HG03442 (cell line): ENCODE data around the gene COQ9.
"Not testable (repeated sequence)": the region's sequence is repeated elsewhere in the genome, so short reads cannot be mapped to it uniquely, and the experiment has no call there.

Source experiments
- ATAC-seq: cut with Tn5 transposase; IDR thresholded peaks from one replicate; pipeline ENCODE4 v1.9.1; 2021; ENCODE audit warnings: mild to moderate bottlenecking, moderate library complexity; ENCODE audit not compliant: unreplicated experiment

COQ9 gene

GRCh38 chr16:57484515-57485005 is 37.3 kb downstream of the COQ9 start:
- no peak for ATAC-seq

- no peak for ATAC-seq
These were observed 38.0 kb downstream of the COQ9 start for GRCh38 chr16:57485091-57485915.

- peak; percentile 72 for ATAC-seq
These were observed 38.9 kb downstream of the COQ9 start, which contains the start of gene DOK4 for GRCh38 chr16:57485916-57486857. Gene DOK4 (minus strand): TSS chr16:57486493. CDS start chr16:57479507, 6,986 bp downstream.

- no peak for ATAC-seq
These were observed 39.9 kb downstream of the COQ9 start for GRCh38 chr16:57486858-57487834.

GRCh38 chr16:57489229-57489628 is 42.0 kb downstream of the COQ9 start:
- ATAC-seq = no peak

GRCh38 chr16:57493767-57494166 is 46.5 kb downstream of the COQ9 start:
- ATAC-seq = no peak

- no peak for ATAC-seq
These were observed 49.8 kb downstream of the COQ9 start for GRCh38 chr16:57497121-57497520.

GRCh38 chr16:57498031-57498430 is 50.8 kb downstream of the COQ9 start:
- ATAC-seq = no peak

GRCh38 chr16:57499941-57500340 is 52.7 kb downstream of the COQ9 start:
- not testable (repeated sequence) for ATAC-seq

- ATAC-seq = no peak
These were observed 53.4 kb downstream of the COQ9 start for GRCh38 chr16:57500578-57501111.

GRCh38 chr16:57501492-57501891 is 54.2 kb downstream of the COQ9 start:
- ATAC-seq = no peak

- no peak for ATAC-seq
These were observed 54.9 kb downstream of the COQ9 start for GRCh38 chr16:57502048-57502775.

- no peak for ATAC-seq
These were observed 56.1 kb downstream of the COQ9 start for GRCh38 chr16:57503366-57503765.

- no peak for ATAC-seq
These were observed 56.7 kb downstream of the COQ9 start for GRCh38 chr16:57504001-57504400.

- ATAC-seq = no peak
These were observed 57.2 kb downstream of the COQ9 start for GRCh38 chr16:57504491-57504890.

- no peak for ATAC-seq
These were observed 57.9 kb downstream of the COQ9 start for GRCh38 chr16:57505169-57505568.

- ATAC-seq = no peak
These were observed 60.1 kb downstream of the COQ9 start for GRCh38 chr16:57507136-57508034.

- no peak for ATAC-seq
These were observed 60.8 kb downstream of the COQ9 start for GRCh38 chr16:57508035-57508425.
